HepG2 (cell line): ENCODE data around the gene ACP1. TPM values are rescaled to one million over a fixed set of nuclear protein-coding genes. Genes with fewer than 3 reads are reported as not detected.
A peak's percentile ranks its signal among the peaks of the same experiment; 100 is the strongest.

Experiments
- CREB1 ChIP-seq, 2 experiments: fragments of 450-650 bp in 1 of 2; IDR thresholded peaks; 2 replicates each; pipeline ENCODE4 v1.6.1; 2016 to 2017; ENCODE audit warnings: control low read depth in 1 of 2, mild to moderate bottlenecking in 1 of 2, missing compliant biosample characterization in 1 of 2, missing genetic modification characterization in 1 of 2
- ELF1 ChIP-seq: sonication (generic); formaldehyde crosslinking; IDR thresholded peaks from 2 replicates; pipeline ENCODE4 v1.4.0; 2020; ENCODE audit warnings: missing genetic modification reagents
- GATAD1 ChIP-seq: IDR thresholded peaks from 2 replicates; pipeline ENCODE4 v1.6.1; 2016; ENCODE audit warnings: missing genetic modification reagents, missing compliant biosample characterization
- HDAC6 ChIP-seq: fragments of 200-600 bp; sonication (generic); IDR thresholded peaks from 2 replicates; pipeline ENCODE4 v1.7.0; 2017; ENCODE audit warnings: mild to moderate bottlenecking, antibody characterized with exemption, low read length, low read depth
- KMT2B ChIP-seq: IDR thresholded peaks from 2 replicates; pipeline ENCODE4 v1.6.1; 2016; ENCODE audit warnings: missing genetic modification reagents, missing compliant biosample characterization
- MXD1 ChIP-seq: sonication (generic); formaldehyde crosslinking; IDR thresholded peaks from 2 replicates; pipeline ENCODE4 v1.4.0; 2020; ENCODE audit warnings: mild to moderate bottlenecking, missing genetic modification reagents
- PLRG1 ChIP-seq: fragments of 450-650 bp; conservative IDR thresholded peaks from 2 replicates; pipeline ENCODE4 v1.6.1; 2016
- POLR2AphosphoS5 ChIP-seq: IDR thresholded peaks from 2 replicates; pipeline ENCODE4 v1.6.1; 2012; ENCODE audit warnings: low read depth, low read length
- RAD21 ChIP-seq: fragments of 450-650 bp; formaldehyde crosslinking; IDR thresholded peaks from 2 replicates; pipeline ENCODE4 v1.5.0; 2020; ENCODE audit warnings: mild to moderate bottlenecking
- RAD51 ChIP-seq: fragments of 450-650 bp; IDR thresholded peaks from 2 replicates; pipeline ENCODE4 v1.6.1; 2016; ENCODE audit warnings: borderline replicate concordance
- RBAK ChIP-seq: sonication (generic); formaldehyde crosslinking; IDR thresholded peaks from 2 replicates; pipeline ENCODE4 v1.5.1; 2020; ENCODE audit warnings: mild to moderate bottlenecking, missing genetic modification reagents
- SATB2 ChIP-seq: sonication (generic); formaldehyde crosslinking; IDR thresholded peaks from 2 replicates; pipeline ENCODE4 v1.5.0; 2020; ENCODE audit warnings: missing genetic modification reagents
- SNAPC4 ChIP-seq: sonication (generic); formaldehyde crosslinking; IDR thresholded peaks from 2 replicates; pipeline ENCODE4 v1.4.0; 2020; ENCODE audit warnings: mild to moderate bottlenecking, missing genetic modification reagents
- TBX2 ChIP-seq: sonication (generic); formaldehyde crosslinking; IDR thresholded peaks from 2 replicates; pipeline ENCODE4 v1.5.0; 2020; ENCODE audit warnings: missing genetic modification reagents, mild to moderate bottlenecking, borderline replicate concordance
- XRCC5 ChIP-seq: fragments of 200-400 bp; formaldehyde crosslinking; optimal IDR thresholded peaks from 2 replicates; pipeline ENCODE3; 2017; ENCODE audit warnings: mild to moderate bottlenecking, low read length
- ZBTB43 ChIP-seq: sonication (generic); formaldehyde crosslinking; conservative IDR thresholded peaks from 2 replicates; pipeline ENCODE4 v1.4.0; 2020; ENCODE audit warnings: missing genetic modification reagents
- ZFP36L2 ChIP-seq: sonication (generic); formaldehyde crosslinking; IDR thresholded peaks from 2 replicates; pipeline ENCODE4 v1.4.0; 2020; ENCODE audit warnings: missing genetic modification reagents
- ZMAT3 ChIP-seq: sonication (generic); formaldehyde crosslinking; conservative IDR thresholded peaks from 2 replicates; pipeline ENCODE4 v1.7.0; 2021; ENCODE audit warnings: missing genetic modification reagents
- ZNF260 ChIP-seq: sonication (generic); formaldehyde crosslinking; IDR thresholded peaks from 2 replicates; pipeline ENCODE4 v1.4.0; 2020; ENCODE audit warnings: missing genetic modification reagents, low read depth, mild to moderate bottlenecking, borderline replicate concordance
- ZNF281 ChIP-seq: sonication (generic); formaldehyde crosslinking; IDR thresholded peaks from 2 replicates; pipeline ENCODE4 v1.4.0; 2020; ENCODE audit warnings: missing genetic modification reagents, borderline replicate concordance
- ZNF282 ChIP-seq: fragments of 450-650 bp; IDR thresholded peaks from 2 replicates; pipeline ENCODE4 v1.6.1; 2018; ENCODE audit not compliant: partially characterized antibody
- ZNF292 ChIP-seq: sonication (generic); formaldehyde crosslinking; IDR thresholded peaks from 2 replicates; pipeline ENCODE4 v1.8.1; 2022; ENCODE audit warnings: mild to moderate bottlenecking, low read depth, missing genetic modification reagents, borderline replicate concordance
- ZNF329 ChIP-seq: sonication (generic); formaldehyde crosslinking; IDR thresholded peaks from 2 replicates; pipeline ENCODE4 v1.9.0; 2021; ENCODE audit warnings: low read depth, mild to moderate bottlenecking, missing genetic modification reagents
- ZNF7 ChIP-seq: IDR thresholded peaks from 2 replicates; pipeline ENCODE4 v1.6.1; 2016; ENCODE audit warnings: missing biosample characterization, missing genetic modification reagents
- polyA plus RNA-seq, 8 experiments: library from polyadenylated mRNA; depleted of rRNA in 3 of 8; stranded (reverse) in 7 of 8; unstranded in 1 of 8; fragments of >200 nt; fragmentation: Illumina TruSeq in 4 of 8; extraction: Trizol in 4 of 8; gene quantifications; 2 replicates each; pipeline versions ENCODE4 v1.2.1 to v1.2.3, GENCODE V29; 2011 to 2016; ENCODE audit warnings: low read depth in 4 of 8, missing spikeins in 1 of 8, mixed read lengths in 1 of 8; ENCODE audit not compliant: insufficient read depth in 1 of 8
- total RNA-seq, 5 experiments: library from RNA; depleted of rRNA; stranded (reverse); fragments of >200 nt; fragmentation: Illumina TruSeq; extraction: Trizol; gene quantifications; 2 replicates each; pipeline ENCODE4 v1.2.3, GENCODE V29; 2016; ENCODE audit warnings: low read depth in 1 of 5

Gene ACP1
- total and polyA plus RNA-seq, 2 of the 13 experiments (the other 11 are each of a cell fraction or from before 2014, with no cell fraction given): 246 to 348 TPM

GRCh38 chr2:262117-262516, 2.6 kb upstream of the ACP1 start (continued):
- TF ChIP-seq SNAPC4: no peak
- no peak for TF ChIP-seq ZNF292 (CRISPR knock-in tag)
- TF ChIP-seq TBX2: peak; percentile 30; the same call in 1 of the 2 replicates
- TF ChIP-seq ZNF260: no peak
- TF ChIP-seq RBAK (CRISPR knock-in tag): 0 out of 2 replicates have a peak, but pooled peaks have one; percentile 34
- no peak for TF ChIP-seq XRCC5
- no peak for TF ChIP-seq MXD1 (CRISPR knock-in tag)
- peak; percentile 39; the same call in 1 of the 2 replicates for TF ChIP-seq POLR2AphosphoS5
- no peak for TF ChIP-seq CREB1 (IDR thresholded peaks at IDR 0.05)
- 0 out of 2 replicates have a peak, but pooled peaks have one; percentile 17 for TF ChIP-seq CREB1 (CRISPR knock-in tag; IDR thresholded peaks at IDR 0.05)
- TF ChIP-seq ZFP36L2: no peak
- TF ChIP-seq ZNF281: no peak
- no peak for TF ChIP-seq RAD21 (CRISPR knock-in tag)
- TF ChIP-seq ZNF329: no peak
- no peak for TF ChIP-seq PLRG1
- no peak for TF ChIP-seq RAD51
- TF ChIP-seq GATAD1 (CRISPR knock-in tag): no peak
- no peak for TF ChIP-seq ZNF7 (CRISPR knock-in tag)
- TF ChIP-seq KMT2B (CRISPR knock-in tag): no peak
- no peak for TF ChIP-seq HDAC6
- no peak for TF ChIP-seq ZNF282
- no peak for TF ChIP-seq ELF1 (CRISPR knock-in tag)
- TF ChIP-seq ZMAT3 (CRISPR knock-in tag): no peak
- TF ChIP-seq ZBTB43 (CRISPR knock-in tag): no peak
- TF ChIP-seq SATB2 (CRISPR knock-in tag): no peak
